GM18517 (cell line): ENCODE data around the gene HSPB7.
"Not testable (repeated sequence)": the region's sequence is repeated elsewhere in the genome, so short reads cannot be mapped to it uniquely, and the experiment has no call there.

Experiments used
- ATAC-seq: cut with Tn5 transposase; IDR thresholded peaks from one replicate; pipeline ENCODE4 v1.9.1; 2021; ENCODE audit warnings: mild to moderate bottlenecking, moderate library complexity; ENCODE audit not compliant: unreplicated experiment

The HSPB7 gene

DNA sequence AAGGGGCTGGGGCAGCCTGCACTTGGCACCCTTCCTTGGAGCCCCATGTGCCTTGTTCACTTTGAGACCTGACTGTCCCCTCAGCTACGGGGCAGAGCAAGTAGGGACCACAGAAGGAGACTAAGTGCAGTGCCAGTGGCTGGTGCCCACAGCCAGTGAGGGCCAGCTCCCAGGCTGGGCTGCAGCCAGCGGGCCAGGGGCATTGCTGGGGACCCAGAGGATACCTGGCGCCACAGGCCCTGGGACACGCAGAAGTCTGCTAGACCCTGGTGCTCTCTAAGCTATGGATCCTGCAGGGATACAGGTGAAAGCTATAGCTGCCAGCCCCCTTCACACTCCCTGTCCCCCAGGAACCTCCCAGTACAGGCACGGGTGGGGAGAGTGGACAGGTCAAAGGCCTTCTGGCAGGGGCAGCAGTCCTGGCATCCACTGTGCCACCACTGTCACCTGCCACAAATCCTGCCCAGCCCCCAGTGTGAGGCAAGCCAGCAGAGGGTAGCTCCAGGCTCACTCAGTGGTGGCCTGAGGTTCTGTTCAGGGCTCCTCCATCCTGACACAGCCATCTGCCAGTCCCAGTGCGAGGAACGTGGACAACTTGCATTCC is 5.3 kb upstream of the HSPB7 start:
- no peak for ATAC-seq

DNA sequence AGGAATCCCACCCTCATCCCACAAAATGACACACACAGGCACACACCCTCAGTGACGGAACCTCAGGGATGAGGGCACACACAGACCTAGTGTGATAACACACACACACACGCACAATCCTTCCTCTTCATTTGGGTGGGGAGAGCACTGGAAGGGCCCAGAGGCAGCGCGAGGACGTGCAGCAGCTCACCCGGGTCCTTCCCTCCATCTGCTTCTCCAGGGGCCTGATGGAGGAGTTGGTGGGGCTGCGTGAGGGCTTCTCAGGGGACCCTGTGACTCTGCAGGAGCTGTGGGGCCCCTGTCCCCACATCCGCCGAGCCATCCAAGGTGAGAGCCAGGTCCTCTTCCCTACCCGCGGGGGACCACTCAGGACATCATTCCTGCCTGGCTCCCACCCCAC is 4.5 kb upstream of the HSPB7 start:
- no peak for ATAC-seq

DNA sequence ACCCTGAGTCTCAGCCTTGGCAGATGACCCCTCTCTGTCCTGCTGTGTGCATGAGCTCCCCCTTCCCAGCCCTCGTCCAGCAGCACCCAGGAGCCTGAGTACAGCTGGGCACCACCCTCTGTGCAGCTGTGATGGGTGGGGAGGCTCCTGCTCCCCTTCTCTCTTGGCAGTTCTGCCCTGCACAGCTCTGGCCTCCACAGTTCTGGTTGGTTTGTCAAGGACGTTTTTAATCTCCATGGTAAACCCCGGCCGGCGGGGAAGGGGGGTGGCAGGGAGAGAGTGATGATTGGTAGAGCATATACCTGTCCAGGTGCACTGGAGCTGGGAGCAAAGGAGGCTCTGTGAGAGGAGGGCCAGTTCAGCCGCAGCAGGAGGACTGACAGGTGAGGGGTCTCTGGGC is 3.8 kb upstream of the HSPB7 start, which contains the start of gene CLCNKA:
TSS of gene CLCNKA (plus strand) at position 356 of the 400 bp plus-strand sequence. CDS start 584 bp downstream, outside the sequence.
- no peak for ATAC-seq

DNA sequence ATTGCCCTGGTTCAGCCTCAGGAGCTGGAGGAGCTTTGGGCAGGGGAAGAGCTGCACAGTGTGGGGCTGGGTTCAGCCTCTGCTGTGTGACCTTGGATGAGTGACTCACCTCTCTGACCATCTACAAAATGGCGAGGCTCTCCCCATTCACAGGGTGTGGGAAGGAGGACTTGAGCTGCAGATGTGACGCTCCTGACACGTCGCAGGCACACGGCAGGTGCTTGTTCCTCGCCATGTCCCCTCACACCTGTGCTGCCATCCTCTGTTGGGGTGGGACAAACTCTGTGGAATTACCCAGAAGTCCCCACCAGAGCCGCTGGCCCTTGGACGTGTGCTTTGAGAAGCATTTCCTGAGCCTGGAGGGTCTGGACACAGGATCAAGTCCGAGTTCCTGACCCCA is 3.0 kb upstream of the HSPB7 start:
- not testable (repeated sequence) for ATAC-seq

DNA sequence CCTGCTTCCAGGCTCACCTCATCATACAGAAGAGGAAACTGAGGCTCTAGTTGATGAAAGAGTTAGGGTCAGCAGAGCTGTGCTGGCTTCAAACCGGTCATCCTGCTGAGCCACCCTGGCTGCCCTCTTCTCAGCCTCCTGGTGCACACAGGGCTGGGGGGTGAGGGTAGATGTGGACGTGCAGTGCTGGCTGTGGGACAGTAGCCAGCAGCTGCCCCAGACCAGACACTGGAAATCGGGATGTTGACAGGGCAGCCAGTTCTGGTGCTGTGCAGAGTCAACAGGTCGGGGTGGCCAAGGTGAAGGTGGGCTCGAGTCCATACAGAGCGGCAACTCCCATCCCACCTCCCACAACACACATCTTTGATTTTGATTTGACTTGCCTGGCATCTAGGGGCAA is 2.5 kb upstream of the HSPB7 start:
- ATAC-seq = no peak

DNA sequence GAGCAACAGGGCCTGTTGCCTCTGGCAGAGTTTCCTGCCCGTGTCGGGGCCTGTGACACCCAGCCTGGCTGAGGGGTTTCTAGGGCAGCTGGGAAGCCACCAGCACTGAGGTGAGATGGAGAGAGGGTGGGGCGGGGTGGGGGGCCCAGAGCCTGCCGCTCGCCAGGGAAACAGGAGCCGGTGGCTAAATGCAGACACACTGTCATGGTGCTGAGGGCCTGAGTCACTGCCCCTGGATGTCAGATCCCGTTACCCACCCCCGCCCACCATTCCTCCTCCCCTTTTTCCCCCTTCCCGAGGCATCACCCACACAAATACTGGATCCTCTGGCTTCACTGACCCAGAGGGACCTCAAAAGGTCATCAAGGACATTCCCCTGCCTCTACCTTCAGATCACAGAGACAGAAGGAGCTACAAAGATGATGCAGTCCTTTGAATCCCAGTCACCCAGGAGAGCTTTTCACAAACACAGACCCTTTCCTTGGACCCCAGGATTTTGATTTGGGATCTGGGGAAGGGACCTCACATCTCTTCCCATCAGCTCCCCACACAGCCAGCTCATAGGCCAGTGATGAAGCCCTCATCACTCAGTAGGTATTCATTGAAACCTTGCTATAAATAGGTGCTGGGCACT is 1.9 kb upstream of the HSPB7 start:
- ATAC-seq = no peak

DNA sequence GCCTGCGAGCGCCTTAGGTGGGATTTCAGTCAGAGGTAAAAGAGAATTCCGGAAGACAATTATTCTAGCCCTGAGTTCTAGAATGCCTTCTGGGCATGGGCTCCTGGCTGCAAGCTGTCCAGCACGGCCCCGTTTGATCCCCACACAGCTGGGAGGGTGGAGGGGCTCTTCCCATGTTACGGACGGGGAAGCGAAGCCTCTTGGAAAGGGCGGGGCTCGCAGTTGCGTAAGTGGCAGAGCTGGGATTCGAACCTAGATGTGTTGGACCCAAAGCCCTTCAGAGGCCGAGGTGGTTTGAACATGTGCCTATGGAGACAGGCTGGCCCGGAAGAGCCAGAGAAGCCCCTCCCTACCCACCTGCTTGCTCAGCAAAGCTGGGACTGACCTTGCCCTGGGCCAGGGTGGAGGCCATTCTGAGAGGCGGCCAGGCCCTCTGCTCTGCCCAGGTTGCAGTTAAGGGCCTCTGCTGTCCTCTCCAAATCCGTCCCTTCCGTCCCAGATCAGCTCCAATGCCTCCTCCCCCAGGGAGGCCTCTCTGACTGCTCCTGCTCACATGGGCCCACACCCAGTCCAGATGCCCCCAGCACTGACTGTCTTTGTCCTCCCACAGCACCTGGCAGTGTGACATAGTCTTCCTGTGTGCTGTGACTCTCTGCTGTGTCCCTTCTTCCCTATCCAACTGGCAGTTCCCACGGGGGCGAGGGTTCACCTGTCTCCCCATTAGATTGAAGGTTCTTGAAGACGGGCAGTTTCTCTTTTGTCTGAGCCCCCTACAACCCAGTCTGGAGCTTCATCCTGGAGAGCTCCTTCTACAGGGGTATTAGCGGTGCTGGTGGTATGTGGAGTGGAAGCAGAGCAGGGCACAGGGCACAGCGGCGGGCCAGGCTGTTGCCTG is 1.2 kb upstream of the HSPB7 start:
- no peak for ATAC-seq

DNA sequence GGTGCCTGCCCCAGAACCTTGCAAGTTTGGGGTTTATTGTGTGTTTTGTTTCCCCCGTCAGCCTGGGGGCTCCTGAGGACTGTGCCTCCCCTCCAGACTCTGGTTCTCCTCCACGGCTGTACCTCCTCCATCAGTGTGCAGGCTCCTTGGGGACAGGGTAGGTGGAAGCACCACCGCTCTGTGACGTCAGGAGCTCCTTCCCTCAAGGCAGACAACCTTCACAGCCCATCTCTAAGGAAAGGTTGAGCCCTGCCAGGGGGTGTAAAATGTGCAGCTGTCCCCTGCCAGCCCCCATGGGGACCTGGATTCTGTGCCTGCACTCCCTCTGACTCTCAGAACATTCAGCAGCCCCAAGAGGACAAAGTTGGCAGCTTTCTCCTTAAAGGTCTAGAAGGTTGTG is 465 bp upstream of the HSPB7 start:
- no peak for ATAC-seq

DNA sequence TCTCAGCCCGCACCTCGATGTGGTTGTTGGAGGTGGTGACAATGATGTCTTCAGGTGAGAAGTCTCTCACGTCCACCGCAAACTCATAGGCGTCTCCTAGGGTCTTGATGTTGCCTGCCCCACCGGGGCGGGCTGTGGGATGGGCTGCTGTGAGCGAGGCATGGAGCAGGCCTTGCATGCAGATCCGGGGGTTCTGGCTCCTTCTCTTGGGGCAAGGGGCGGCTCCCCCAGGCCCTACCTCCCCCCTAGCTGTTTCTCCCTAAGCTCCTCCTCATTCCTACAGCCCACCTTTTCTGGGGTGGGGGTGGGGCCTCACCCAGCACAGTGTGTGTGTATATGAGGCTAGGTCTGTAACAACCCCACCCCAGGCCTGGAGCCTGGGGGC is 775 bp downstream of the HSPB7 start:
- ATAC-seq = no peak

DNA sequence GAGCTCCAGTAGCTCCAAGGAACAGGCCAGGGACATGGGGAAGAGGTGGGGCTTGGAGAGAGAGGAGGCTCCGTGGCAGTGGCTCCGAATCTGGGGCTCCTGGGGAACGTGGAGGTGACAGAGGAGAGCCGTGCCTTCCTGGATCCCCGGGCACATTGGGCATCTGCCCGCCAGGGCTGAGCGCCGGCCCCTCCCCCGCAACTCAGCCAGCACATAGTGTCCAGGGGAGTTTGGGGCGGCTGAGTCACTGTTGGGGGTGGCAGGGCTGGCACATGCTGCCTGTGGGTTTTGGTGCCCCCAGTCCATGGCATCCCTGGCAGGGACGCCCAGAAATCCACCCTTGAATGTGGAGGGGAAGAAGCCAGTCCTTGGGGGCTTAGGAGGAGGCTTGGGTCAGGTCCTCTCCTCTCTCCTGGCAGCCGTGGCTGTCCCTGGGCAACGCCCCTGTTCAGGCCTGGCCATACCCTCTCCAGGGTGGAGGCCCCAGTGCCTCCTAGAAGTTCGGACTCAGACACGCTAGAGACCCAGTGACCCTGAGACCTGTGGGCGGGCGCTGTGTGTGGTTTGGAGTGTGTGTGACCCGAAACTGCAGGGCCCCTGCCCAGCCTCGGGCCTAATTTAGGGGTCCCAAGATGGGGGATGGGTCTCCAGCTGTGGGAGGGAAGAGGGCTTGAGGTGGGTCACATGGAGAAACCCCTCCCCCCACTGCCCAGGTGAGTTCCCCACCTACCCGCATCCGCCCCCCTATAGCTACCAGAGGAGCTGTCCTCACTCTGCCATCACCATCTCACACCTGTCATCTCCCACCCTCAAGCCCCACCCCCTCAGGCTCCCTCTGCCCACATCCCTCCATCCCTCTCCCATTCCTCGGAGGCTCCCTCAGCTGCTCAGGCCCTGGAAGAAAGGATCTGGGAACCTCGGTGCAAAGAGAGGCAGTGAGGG is 1.6 kb downstream of the HSPB7 start:
- ATAC-seq = no peak

DNA sequence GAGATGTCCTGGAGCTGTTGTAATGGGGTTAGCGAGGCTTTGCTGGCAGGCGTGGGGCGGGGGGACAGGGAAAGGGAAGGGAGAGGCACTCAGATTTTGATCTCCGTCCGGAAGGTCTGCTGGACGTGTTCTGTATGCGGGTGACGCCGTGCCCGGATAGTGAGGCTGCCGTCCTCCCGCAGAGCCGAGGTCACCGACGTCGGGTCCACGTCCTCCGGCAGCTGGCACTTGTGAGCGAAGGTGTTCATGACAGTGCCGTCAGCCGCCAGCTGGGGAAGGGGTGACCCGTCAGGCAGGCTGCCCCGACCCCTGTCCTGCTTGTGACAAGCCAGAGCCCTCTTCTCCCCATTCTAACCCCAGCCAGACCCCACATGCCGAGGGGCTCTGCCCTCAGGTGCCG is 2.4 kb downstream of the HSPB7 start:
- ATAC-seq = no peak

DNA sequence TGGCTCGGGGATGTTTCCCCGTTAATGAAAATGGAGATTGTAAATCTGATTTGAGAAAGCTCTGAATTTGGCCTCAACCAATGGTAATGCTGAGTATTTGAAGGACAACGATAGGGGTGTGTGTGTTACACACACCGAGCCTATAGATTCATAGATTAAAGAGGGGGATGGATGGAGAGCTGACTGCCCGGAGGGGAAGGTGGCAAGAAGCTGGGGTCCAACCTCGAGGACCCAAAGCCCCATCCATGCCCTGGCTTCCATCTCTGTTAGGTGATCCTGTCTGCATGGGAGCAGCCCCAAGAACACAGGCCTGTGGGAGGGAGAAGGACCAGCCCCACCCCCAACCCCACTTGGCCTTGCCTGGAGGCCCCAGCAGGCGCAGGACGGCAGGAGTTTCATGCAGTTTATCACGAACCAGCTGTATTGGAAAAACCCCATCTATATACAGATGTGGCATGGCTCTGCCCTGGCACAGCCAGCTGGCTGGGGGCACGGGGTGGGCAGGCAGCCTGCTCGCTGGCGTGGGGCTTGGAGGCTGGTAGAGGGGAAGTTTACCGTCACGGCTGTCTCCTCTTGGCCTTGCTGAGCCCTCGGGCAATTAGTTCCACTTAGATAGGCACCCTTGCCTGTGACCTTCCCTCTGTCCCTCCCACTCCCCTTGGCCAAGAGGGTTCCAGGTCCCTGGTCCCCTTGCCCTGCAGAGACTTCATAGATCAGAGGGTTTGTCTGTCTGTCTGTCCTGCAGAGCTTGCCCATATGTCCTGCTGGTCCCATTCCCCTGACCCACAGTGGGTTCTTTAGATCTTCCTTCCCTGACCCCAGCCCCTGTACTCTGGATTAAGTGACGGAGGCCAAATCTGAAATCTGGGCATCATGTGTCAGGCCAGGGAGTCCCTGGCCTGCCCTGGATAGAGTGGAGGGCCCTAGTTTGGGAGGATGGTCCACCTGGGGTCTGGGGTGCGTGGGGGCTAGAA is 3.0 kb downstream of the HSPB7 start:
- ATAC-seq = no peak

DNA sequence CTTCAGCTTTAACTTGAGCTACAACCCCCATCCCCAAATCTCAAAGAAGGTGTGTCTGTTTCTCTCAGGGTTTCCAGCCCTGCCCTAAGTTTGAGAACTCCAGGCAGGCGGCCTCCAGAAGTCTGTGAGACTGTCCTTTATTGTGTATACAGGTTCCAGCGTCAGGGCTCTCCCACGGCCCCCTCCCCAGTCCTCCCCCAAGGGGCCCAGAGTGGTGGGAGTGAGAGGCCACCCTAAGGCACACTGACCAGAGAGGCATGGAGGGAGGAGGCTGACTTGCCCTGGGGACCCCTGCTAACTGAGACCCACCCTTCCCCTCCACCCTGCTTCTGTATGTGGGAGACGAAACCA is 4.0 kb downstream of the HSPB7 start:
- ATAC-seq = no peak

DNA sequence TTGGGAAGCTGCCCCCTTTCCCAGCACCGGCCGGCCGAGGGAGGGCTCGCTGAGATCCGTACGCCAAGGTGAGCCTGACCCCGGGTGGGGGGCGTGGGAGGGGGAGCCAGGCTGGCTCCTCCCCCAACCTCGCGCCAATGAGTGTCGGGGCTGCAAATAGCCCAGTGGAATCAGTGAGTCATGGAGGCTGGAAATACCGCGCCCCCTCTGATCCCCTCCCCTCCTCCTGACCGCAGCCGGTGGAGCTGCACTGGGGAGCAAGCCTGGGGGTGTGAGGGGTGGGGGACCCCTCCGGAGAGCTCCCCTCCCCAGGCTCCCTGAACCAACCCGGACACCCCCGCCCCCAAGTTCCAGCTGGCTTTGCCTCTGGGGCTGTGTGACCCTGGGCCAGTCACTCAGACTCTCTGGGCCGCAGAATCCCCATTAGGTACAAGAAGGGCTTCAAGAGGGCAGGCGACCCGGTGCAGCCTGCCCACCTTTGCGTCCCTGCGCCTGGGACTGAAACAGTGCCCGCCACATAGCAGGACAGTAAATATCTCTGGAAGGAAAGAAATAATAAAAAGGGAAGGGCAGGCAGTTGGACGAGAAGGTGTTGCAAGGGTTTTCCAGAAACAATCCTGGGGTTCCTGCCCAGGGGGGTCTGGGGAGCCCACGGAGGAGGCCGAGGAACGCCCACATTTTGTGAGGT is 4.5 kb downstream of the HSPB7 start:
- no peak for ATAC-seq

DNA sequence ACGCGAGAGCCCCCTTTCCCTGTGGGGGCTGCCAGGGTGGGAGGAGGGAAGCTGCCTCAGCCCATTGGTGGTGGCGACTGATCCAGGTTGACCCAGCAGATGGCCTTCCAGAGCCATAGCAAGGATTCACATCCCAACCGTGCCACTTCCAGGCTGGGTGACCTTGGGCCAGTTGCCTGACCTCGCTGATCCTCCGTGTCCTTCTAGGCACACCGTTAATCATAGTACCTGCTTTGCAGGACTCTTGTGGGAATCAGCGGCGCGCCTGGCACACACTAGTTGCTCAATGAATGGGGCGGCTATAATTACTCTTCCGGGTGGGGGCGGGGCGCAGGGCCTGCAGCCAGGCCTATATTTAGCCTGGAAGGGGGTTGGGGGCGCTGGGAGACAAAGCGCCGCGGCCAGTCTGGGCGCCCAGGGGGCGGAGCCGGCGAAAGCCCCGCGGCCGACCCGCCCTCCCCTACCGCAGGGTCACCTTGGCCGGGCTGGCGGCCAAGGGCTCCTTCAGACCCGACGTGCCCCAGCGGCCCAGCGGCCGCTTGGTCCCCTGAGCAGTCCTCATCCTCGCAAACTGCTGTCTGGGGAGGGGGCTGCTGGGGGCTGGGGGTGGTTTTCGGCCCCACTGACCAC is 5.1 kb downstream of the HSPB7 start:
- ATAC-seq = no peak

DNA sequence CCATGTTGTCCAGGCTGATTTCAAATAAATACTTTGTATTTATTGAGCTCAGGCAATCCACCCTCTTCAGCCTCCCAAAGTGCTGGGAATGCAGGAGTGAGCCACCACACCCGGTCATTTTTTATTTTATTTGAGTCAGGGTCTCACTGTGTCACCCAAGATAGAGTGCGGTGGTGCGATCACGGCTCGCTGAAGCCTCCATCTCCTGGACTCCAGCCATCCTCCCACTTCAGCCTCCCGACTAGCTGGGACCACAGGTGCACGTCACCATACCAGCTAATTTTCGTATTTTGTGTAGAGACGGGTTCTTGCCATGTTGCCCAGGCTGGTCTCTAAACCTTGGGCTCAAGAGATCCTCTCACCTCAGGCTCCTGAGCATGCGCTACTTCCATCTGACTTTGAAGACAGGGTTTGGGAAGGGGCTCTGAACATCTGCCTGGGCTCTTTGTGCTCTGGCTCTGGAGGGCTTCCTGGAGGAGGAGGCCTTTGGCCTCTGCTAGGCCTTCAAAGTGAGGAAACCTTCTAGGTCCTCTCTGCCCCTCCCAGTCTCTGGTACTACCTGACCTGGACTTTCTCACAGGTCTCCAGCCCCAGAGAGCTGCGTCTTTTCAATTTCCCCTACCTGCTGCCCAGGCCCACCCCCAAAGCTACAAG is 5.8 kb downstream of the HSPB7 start:
- ATAC-seq = no peak

DNA sequence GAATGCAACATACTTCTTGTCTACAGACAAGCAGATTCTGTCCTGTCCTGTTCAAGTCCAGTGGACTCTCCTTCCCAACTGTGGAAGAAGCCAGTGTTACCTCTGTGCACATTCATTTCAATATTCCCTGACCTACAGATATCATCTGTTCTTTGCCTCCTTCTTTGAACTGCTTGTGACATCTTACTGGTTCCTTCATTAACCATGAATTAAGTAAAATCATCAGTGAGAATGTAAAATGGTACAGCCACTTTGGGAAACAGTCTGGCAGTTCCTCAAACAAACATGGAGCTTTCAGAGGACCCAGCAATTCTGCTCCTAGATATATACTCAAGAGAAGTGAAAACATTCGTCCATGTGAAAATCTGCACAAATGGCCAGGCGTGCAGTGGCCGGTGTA is 7.0 kb downstream of the HSPB7 start:
- no peak for ATAC-seq

DNA sequence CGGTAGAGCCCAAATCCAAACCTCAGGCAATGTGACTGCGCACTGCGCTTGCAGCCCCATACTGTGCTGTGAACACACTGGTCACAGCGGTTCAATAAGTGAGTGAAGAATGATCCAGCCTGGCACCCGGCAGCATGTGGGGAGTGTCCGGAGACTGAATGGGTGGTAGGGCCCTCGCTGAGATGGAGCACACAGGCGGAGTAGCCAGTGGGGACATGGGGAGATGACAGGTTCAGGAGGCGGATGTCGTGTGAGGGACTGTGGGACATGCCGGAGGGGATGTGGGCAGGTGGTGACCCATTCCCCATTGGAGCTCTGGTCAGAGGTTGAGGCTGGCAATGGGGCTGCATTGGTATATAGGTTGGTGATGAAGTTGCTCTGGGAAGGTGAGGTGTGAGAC is 8.2 kb downstream of the HSPB7 start:
- ATAC-seq = no peak
